ENCODE data around the gene YPEL4.

The YPEL4 gene

DNA sequence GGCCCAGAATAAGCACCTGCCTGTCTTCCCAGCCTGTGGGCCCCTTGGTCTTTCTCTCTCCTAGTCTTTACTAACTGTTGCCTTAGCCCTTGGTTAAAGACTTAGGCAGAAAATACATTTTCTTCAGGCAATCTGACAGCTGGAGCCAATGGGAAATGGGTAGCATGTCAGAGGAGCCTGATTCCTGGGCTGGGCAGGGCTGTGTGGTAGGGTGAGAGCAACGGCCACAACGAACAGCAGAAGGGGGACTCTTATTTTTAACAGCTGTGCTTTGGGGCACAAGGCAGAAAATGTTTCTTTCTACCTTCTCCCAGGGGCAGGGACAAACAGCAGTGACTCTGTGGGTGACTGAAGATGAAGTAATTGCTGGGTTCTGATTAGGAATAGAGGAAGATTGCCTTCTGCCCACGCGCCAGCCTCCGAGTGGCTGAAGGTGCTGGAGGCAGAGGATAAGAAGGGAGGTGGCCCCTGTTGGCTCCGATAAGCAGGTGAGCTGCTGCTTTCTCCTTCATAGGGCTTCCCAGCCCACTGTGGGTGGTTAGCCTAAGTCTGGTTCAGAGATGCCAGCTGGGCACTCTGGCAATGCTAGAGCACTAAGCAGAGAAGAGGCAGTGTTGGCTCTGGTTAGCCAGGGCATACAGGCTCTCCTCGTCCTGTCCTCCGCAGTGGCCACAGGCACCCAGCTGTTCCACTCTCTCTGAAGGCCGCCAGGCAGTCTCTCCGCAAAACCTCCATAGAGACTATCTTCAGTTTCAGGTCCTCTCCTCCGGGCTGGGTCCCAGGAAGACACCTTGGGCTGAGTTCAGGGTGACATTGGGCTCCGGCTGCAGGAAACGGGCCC lies 1.5 kb downstream of the YPEL4 start:
- Histone ChIP-seq H3K9me3 (ENCODE audit: severe bottlenecking) (no peaks in the 10 kb centered on the region), H3K36me3 (no peaks in the 10 kb centered on the region), H3K4me3 (ENCODE audit: low read depth, low read length) (no peak overlapping the region), H3K27ac (no peak overlapping the region), H3K27me3 (ENCODE audit: insufficient read depth, low read depth, severe bottlenecking) (peaks cover 51% of the 10 kb centered on the region)
- no peak for TF ChIP-seq CTCF (IDR thresholded peaks at IDR 0.05; ENCODE audit: low read depth, low read length)
- no peak for DNase-seq

GRCh38 chr11:57647372-57647771 lies 2.3 kb downstream of the YPEL4 start:
- H3K36me3 ChIP-seq, result no peaks in the 10 kb centered on the region
- H3K27me3 ChIP-seq (ENCODE audit: insufficient read depth, low read depth, severe bottlenecking), result peaks cover 56% of the 10 kb centered on the region
- TF ChIP-seq CTCF (IDR thresholded peaks at IDR 0.05; ENCODE audit: low read depth, low read length), result no peak
- no peaks in the 10 kb centered on the region for H3K9me3 ChIP-seq (ENCODE audit: severe bottlenecking)
- no peak overlapping the region for H3K4me3 ChIP-seq (ENCODE audit: low read depth, low read length)
- no peak overlapping the region for H3K27ac ChIP-seq
- no peak for DNase-seq

DNA sequence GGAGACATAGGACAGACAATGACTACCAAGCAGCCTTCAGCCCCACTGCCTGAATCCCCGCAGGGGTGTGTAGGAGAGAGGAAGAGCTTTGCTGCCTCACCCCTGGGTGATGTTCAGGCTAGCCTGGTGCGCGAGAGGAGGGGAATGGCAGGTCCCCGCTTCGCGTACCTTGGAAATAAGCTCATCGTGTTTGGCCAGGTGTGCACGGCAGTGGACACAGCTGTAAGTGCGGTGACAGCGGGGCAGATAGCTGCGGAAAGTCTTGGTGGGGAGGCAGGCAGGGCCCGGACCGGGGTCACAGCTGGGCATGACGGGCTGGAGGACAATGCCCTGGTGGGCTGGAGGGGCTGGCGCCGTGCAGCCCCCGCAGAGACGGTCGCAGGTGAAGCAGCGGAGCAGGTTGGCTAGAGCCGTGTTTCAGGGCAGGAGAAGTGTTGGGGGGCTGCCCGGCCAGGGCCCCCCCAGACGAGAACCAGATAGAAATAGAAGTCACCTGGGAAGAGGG lies 2.9 kb downstream of the YPEL4 start:
- Histone ChIP-seq H3K36me3 (no peaks in the 10 kb centered on the region), H3K9me3 (ENCODE audit: severe bottlenecking) (no peaks in the 10 kb centered on the region), H3K4me3 (ENCODE audit: low read depth, low read length) (no peak overlapping the region), H3K27me3 (ENCODE audit: insufficient read depth, low read depth, severe bottlenecking) (peaks cover 55% of the 10 kb centered on the region), H3K27ac (no peak overlapping the region)
- DNase-seq, result no peak
- TF ChIP-seq CTCF (IDR thresholded peaks at IDR 0.05; ENCODE audit: low read depth, low read length), result no peak

DNA sequence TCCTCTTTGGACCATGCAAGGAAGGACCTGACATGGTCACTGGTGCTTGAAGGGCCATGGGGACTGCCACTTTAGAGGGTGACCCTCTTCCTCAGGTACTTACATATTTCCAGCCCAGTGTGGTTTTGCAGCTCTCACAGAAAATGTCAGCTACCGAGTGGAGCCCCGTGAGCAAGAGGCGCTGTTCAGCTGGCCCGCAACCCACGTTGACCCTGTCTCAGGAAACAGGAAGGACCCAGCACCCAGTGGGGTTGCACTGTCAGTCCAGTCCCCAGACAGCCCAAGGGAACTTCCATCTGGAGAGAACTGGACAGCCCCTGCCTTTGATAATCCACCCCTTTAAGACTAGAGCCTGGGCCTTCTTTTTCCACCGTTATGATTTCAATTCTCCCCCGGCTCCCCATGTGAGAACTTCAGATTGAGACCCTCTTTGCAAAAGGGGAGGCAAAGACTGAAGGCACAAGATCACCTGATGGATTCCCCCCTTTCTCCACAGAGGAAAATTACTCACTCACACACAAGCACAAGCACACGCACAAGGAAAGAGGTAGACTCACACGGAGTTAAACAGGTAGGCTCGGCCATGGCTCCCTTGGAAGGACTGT lies 3.4 kb downstream of the YPEL4 start:
- Histone ChIP-seq H3K4me3 (ENCODE audit: low read depth, low read length) (no peak overlapping the region), H3K9me3 (ENCODE audit: severe bottlenecking) (no peaks in the 10 kb centered on the region), H3K27ac (no peak overlapping the region), H3K27me3 (ENCODE audit: insufficient read depth, low read depth, severe bottlenecking) (peaks cover 52% of the 10 kb centered on the region), H3K36me3 (no peaks in the 10 kb centered on the region)
- no peak for DNase-seq
- no peak for TF ChIP-seq CTCF (IDR thresholded peaks at IDR 0.05; ENCODE audit: low read depth, low read length)

GRCh38 chr11:57645689-57646085 lies 4.0 kb downstream of the YPEL4 start:
- Histone ChIP-seq H3K27me3 (ENCODE audit: insufficient read depth, low read depth, severe bottlenecking) (peaks cover 49% of the 10 kb centered on the region), H3K9me3 (ENCODE audit: severe bottlenecking) (no peaks in the 10 kb centered on the region), H3K36me3 (no peaks in the 10 kb centered on the region), H3K27ac (no peak overlapping the region), H3K4me3 (ENCODE audit: low read depth, low read length) (no peak overlapping the region)
- DNase-seq, result no peak
- no peak for TF ChIP-seq CTCF (IDR thresholded peaks at IDR 0.05; ENCODE audit: low read depth, low read length)

Measured in WERI-Rb-1 (cell line).